Cortex of kidney (tissue), 1 donor: ENCODE measurements around the gene NDUFB2.
"Not testable (repeated sequence)": the region's sequence is repeated elsewhere in the genome, so short reads cannot be mapped to it uniquely, and the experiment has no call there.

Source experiments
- DNase-seq: peaks from one replicate; lab custom pipeline; 2025; lab: John Stamatoyannopoulos, UW

NDUFB2 gene

DNA sequence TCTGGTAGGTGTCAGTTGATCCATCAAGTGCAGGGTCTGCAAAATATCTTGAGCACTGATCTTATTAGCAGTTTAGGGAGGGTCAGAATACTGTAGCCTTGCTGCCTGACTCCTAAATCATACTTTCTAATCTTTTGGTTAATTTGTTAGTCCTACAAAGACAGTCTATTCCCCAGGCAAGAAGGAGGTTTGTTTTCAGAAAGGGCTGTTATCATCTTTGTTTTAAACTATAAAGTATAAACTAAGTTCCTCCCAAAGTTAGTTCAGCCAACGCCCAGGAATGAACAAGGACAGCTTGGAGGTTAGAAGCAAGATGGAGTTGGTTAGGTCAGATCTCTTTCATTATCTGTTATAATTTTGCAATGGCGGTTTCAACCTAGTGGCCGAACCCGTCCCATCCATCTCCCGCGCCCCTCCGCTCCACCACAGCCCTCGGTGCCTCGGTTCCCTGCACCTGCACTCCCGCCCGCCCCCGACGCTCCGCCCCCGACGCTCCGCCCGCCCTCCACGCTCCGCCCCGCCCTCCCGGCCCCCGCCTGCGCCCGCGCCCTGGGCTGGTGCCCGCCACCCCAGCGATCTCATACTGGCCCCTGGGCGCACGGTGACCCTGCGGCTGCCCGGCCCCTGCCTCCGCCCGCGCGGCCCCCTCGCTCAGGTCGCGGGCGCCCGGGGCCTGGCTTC, 24.0 kb upstream of the NDUFB2 start, which contains the start of gene ADCK2:
Gene ADCK2 (plus strand): TSS at position 564 of the 681 bp plus-strand sequence. CDS start 386 bp downstream, outside the sequence.
- DNase-seq: no peak

DNA sequence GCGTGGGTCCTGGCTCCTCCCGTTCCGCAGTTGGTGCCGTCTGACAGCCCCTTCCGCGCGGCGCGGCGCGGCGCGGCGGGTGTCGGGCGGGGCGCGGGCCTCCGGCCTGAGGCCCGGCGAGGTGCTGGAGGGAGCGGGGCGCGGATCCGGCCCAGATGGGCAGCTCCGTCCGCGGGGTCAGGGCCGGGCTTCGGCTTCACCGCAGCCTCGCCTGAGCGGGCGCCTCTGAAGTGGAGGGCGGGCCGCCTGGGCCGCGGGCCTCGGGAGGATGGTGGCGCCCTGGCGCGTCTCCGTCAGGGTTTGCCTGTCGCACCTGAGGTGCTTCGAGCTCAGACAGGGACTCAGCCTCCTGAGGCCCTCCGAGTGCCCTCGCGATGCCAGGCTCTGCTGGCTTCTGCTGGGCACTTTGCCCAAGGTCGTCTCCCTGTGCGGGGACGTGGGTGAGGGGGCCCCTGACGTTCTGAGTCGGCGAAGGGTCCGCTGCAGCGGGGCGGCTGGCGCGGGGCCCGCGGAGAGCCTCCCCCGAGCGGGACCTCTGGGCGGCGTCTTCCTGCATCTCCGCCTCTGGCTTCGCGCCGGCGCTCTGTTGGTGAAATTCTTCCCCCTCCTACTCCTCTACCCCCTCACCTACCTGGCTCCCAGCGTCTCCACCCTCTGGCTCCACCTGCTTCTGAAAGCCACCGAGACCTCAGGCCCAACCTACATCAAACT, 23.3 kb upstream of the NDUFB2 start:
- no peak for DNase-seq

DNA sequence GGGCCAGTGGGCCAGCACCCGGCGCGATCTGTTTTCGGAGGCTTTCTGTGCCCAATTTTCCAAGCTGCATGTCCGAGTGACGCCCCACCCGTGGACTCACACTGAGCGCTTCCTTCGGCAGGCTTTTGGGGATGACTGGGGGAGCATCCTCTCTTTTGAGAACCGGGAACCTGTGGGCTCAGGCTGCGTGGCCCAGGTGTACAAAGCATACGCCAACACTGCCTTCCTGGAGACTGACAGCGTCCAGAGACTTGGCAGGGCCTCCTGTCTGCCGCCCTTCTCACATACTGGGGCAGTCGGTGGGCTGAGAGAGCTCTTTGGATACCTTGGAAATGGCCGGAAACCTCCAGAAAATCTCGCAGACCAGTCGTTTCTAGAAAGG, 22.7 kb upstream of the NDUFB2 start:
- no peak for DNase-seq

DNA sequence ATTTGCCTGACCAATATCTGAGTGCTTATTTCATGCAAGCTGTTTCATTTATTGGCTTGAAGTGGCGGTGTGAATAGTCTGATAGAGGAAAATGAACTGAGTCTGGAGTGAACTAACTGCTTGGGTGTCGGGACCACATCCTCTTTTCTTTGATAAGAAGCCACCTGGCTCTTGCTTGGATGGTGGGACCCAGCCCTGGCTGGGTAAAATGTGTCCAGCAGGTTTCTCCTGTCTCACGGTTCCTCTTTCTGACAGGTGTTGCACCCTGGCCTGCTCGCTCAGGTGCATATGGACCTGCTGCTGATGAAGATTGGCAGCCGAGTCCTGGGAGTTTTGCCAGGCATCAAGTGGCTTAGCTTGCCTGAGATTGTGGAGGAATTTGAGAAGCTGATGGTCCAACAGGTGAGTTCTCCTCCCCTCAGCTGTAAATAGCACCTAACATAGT, 22.1 kb upstream of the NDUFB2 start:
- DNase-seq: no peak

DNA sequence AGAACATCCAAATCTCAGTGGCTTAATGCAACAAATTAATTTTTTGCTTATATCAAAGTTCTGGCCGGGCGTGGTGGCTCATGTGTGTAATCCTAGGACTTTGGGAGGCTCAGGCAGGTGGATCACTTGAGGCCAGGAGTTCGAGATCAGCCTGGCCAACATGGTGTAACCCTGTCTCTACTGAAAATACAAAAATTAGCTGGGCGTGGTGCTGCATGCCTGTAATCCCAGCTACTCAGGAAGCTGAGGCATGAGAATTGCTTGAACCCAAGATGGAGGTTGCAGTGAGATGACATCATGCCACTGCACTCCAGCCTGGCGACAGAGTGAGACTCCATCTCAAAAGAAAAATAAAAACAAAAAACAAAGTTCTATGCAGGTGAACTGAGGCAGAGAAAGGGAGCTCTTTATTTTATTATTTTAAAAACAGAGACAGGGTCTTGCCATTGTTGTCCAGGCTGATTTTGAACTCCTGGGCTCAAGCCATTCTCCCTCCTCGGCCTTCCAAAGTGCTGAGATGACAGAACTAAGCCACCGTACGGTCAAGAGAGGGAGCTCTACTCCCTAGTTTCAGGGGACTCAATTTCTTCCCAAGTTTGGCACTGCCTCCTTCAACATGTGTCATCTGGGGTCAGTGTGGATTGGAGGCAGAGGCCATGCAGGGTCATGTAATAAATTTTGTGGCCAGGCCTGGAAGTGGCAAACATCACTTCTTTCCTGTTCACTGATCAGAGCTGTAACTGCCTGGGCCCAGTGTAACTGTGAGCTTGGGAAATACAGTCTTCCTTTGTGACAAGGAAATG, 21.4 kb upstream of the NDUFB2 start:
- no peak for DNase-seq

DNA sequence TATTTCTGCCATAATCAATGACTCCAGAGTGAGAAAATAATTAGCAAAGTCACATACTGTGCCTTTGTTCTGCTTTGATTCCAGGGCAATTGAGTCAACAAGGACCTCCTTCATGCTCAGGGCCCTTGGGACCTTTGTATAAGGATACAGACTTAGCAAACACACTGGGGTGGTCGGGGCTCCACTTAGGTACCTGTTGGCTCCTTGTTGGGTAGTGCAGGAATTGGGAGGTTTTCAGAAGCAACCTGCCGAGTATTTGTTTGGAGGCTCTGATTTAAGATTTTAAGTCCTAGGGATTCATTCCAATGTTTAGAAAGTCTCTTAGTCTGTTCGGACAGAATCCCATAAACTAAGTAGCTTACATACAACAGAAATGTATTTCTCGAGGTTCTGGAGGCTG, 20.8 kb upstream of the NDUFB2 start:
- no peak for DNase-seq

DNA sequence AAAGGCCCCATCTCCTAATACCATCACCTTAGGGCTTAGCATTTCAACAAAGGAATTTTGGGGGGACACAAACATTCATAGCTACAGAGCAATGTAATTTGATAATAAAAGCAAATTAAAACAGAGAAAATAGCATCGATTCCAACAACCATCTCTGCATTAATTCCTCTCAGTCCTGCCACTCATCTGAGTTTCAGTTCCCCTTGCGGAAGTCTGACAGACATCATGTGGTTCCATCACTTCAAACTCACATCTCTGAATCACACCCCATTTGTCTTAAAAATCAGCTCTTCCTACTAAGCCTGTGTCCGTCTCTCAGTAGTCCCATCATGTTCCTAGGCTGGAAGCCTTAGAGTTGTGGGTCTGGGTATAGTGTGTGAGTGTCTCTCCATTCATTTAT, 20.2 kb upstream of the NDUFB2 start:
- DNase-seq: no peak

DNA sequence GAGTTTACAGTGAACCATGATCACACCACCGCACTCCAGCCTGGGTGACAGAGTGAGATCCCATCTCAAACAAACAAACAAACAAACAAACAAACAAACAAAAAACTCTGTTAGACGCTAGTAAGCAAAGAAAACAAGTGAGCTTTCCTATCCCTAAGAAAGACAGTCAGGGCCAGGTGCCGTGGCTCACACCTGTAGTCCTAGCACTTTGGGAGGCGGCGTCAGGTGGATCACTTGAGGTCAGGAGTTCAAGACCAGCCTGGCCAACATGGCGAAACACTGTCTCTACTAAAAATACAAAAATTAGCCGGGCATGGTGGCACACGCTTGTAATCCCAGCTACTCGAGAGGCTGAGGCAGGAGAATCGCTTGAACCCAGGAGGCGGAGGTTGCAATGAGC, 19.6 kb upstream of the NDUFB2 start:
- not testable (repeated sequence) for DNase-seq

DNA sequence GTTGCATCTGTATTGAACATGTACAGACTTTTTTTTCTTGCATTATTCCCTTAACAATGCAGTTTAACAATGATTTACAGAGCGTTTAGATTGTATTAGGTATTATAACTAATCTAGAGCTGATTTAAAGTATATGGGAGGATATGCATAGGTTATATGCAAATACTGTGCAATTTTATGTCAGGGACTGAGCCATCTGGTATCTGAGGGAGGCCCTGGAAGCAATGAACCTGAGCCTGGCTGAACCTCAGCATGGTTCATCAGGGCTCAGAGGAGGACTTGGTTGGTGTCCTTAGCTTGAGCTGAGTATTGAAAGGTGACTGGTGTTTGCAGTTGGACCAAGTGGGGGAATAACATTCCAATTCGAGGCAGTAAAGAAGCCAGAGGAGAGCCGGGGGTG, 19.0 kb upstream of the NDUFB2 start:
- no peak for DNase-seq

DNA sequence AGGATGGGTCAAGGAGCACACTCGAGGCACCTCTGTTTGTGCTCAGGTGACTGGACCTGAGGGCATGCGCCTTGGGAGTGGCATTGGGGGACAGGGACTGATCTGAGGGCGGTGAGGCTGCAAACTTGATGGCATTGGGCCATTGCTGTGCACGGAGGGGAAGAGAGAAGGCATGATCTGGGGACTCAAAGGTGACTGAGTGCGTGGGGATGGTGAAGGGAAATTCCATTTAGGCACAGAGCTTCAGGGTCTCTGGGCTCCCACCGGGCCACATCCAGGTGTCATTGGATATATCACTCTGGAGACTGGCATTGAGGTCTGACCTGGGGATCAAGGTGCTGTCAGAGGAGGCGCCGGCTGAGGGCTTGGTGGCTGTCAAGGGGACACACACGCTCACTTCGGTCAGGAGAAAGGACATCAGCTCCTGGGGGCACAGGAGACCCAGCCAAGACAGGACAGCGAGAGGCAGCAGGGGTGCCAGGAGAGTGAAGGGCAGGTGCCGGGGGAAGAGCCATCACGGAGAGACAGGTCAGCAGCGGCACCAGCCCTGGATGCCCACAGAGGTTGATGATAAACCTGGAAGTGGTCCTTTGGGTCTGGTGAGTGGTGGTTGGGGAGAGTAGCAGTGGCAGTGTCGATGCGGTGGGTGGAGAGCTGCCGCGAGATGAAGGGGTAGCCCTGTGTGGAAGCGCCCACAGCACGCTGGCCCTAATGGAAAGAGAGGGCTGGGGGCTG, 18.3 kb upstream of the NDUFB2 start:
- no peak for DNase-seq

DNA sequence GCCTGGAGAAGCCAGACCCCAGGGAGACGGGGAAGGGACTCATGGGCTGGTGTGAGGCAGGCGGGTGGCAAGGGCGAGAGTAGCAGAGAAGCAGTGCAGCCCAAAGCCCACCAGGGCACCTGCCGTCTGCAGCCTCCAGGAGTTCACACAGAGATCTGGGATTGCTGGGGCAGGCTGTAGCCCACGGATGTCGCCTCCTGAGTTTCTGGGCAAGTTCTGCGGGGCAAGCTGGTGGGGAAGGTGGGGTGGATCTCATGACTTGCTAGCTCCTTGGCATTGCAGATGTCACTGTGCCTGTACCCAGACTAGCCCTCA, 17.7 kb upstream of the NDUFB2 start:
- DNase-seq: no peak

DNA sequence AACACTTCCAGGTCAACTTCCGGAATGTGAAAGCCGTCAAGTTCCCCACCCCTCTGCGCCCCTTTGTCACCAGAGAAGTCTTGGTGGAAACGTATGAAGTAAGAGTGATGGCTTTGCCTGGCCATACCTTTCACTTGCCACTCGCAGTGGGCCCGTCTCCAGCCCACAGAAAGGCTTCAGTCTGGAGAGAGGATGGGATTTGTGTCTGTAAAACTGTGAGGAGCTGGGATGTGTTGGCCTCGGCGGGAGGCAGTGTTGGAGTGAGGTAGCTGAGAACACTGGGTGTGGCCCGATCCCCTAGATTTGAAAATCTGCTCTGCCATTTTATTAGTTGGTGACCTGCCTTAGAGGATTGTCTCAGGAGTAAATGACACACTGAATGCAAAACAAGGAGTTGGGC, 17.3 kb upstream of the NDUFB2 start:
- DNase-seq: no peak

DNA sequence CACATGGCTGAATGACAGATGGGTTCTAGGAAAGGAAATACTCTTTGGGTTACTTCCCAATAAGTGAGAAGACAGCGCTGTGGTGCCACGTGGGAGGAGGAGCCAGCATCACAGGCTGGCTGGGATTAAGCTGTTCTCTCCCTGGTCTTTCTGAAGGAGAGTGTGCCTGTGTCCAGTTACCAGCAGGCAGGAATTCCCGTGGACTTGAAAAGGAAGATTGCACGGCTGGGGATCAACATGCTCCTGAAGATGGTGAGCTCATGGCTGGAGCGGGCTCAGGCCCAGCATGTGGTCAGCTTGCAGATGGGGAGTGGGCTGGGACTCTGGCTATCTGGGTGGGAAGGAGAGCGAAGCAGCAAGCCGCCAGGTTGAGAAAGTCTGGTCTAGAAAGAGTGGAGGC, 15.6 kb upstream of the NDUFB2 start:
- DNase-seq: no peak

DNA sequence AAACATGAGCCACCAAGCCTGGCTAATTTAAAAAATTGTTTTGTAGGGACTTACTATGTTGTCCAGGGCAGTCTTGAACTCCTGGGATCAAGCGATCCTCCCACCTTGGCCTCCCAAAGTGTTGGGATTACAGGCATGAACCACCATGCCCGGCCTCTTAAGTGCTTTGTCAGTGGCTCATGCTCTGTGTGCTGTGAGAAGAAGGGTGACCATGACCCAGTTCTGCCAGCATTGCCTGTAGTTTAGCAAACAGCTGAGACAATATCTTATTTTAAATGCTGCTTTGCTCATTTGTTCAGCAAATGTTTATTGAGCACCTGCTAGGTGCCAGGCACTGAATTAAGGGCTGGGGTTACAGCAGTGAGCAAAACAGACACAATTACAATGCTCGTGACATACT, 14.7 kb upstream of the NDUFB2 start:
- DNase-seq: no peak

DNA sequence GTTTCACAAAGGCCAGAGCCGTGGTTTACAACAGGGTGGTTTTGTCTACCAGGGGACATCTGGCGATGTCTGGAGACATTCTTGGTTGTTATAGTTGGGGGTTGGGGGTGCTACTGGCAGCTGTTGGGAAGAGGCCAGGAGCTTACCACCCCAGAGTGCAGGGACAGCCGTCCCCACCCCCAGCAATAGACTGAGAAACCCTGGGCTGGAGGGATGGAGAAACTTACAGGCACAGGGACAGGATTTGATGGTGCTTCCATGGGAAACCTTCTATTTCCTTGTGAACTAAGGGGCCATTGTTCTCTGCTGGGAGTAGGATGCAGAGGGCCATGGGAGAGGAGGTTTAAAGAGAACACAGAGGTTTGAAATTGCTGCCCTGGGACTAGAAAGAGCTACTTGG, 12.9 kb upstream of the NDUFB2 start:
- DNase-seq: no peak

DNA sequence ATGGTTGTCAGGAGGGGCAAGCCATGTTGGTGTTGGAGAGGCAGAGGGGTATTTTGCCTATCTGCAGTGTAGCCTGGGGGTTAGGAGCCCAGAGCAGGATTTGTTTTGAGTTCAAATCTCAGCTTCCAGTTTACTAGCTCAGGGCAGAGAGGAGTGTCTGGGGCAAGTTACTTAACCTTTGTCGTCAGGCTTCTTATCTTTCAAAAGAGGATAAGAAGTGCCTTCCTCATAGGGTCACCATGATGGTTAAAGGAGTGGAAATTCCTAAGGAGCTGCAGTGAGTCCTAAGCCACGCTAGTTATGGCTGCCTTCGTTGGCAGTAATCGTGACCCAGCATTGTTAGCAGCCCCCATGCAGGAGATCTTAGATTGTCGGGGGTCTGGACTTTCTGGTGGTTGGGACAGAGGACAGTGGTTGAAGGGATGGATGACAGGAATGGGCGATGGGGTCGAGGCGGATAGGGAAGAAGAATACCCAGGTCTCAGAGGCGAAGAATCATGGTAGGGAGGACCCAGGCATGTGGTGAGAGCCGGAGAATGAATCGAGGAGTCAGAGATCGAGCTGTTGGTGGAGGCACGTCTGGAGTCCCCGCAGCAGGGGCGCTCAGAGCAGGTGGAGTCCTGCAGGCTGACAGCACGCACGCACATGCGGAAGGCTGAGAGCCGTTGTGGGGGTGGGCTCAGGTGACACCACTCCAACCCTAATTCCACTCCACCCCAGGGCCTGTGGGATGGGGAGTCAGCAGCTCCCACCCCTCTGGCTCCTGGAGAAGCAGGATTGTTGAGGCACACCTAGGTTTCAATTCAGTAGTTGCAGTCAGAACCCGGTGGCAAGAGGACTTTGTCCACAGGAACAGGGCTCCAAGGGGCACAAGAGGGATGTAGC, 12.2 kb upstream of the NDUFB2 start:
- no peak for DNase-seq

DNA sequence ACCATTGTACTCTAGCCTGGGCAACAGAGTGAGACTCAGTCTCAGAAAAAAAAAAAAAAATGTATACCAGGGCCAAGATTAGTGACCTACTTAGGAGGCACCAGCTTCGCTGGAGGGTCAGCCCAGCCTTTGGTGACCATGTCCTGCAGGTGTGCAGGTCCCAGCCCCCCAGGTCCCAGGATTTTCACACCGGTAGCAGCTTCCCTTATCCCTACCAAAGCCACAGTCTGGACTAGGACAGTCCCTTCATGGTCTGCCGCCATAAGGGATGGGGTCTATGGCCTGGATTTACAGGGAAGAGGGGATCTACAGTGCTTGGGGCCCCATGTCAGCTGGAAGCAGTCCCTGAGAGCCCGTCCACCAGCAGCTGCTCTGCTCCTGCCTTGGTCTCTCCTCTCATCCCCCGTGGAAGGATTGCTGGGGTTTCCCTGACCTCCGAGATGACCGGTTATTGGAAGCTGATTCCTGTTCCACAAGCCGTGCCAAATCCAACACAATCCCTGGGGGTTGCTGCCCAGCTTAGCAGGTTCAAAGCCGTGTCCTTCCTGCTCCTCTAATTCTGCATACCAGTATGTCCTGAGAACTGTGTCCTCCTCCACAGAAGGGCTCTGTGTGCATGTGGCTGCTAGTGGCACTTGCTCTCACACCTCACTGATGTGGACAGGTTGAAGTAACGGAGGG, 11.0 kb upstream of the NDUFB2 start:
- no peak for DNase-seq

DNA sequence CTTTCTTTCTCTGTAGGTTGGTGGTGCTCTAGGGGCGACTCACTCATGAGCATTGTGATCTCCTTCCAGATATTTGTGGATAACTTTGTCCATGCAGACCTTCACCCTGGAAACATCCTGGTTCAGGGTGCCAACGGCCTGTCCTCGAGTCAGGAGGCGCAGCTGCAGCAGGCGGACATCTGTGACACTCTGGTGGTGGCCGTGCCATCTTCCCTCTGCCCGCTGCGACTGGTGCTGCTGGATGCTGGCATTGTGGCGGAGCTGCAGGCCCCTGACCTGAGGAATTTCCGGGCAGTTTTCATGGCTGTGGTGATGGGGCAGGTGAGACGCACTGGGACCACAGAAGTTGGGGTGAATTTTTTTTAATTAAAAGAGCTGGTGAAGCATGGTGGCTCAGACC, 9.6 kb upstream of the NDUFB2 start:
- DNase-seq: no peak

DNA sequence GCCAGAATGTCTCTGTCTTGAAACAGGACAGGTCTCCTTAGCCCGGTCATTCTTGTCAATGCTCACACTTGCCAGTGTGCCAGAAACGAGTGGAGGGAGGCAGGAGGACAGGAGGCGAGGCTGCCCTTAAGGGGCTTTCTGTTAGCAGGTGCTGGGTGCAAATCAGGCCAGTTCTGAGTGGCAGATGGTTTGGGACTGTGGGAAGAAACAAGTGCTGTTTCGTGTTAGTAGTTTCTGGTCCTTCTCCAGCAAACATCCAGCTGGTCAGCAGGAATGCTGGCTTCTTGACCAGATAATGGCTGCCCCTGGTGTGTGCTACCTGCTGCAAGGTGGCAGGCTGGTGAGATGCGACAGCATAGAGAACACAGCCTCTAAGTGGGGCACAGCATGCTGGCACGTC, 8.2 kb upstream of the NDUFB2 start:
- no peak for DNase-seq

DNA sequence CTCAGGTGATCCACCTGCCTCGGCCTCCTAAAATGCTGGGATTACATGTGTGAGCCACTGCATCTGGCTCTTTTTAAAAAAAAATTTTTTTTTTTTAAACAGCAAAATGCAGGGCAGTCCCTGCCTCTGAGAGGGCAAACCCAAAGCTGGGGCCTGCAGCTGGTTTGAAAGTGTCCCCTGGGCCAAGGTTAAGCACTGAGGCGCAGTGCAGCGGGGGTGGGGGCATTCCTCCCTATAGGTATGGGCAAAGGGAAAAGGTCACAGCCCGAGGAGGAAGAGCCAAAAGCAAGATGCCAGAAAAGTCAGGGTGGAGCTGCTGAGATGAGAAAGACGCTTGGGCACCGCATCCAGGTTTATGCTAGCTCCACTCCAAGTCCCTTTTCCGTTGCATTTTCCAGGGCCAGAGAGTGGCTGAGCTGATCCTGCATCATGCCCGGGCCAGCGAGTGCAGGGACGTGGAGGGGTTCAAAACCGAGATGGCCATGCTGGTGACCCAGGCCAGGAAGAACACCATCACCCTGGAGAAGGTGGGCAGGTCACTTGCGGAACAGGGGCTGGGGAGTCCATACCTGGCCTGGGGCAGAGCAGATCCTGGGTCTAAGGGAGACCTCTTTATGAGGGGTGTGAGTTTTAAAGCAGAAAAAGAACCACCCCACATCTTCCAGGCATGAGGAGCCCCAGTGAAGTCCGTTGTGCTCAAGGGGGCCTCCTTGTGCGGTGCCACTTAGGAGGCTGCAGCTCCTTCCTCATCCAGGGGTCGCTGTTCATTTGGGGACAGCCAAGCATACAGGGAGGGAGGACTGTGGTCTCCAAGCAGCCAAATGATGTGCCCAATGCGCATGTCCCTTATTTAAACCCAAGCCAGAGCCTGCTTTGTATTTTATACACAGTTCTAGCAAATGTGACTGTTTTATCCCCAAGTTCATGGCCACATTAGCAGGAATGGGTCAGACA, 7.0 kb upstream of the NDUFB2 start:
- no peak for DNase-seq
